Left lung (tissue), 10 donors: Measurements from ENCODE around the gene CT47C1. TPM values are rescaled to one million over a fixed set of nuclear protein-coding genes. Genes with fewer than 3 reads are reported as not detected.

ENCODE experiments used
- ATAC-seq: fragments of 200-7000 bp; cut with Tn5 transposase; one replicate; pipeline ENCODE4 v1.9.1; 2020; ENCODE audit warnings: moderate library complexity
- DNase-seq, 4 donors: peaks; one replicate each; pipeline ENCODE4 v3.0.0-alpha.2; 2013 to 2020
- H3K27ac ChIP-seq, 2 donors: fragments of 200-600 bp; sonication (generic) in 1 of 2; one replicate each; pipeline versions ENCODE4 v1.5.0 to v1.8.0; 2020 to 2021
- H3K27me3 ChIP-seq, 2 donors: fragments of 200-600 bp; sonication (generic) in 1 of 2; one replicate each; pipeline versions ENCODE4 v1.5.0 to v1.8.0; 2020 to 2021
- H3K36me3 ChIP-seq, 2 donors: fragments of 200-600 bp; sonication (generic) in 1 of 2; one replicate each; pipeline versions ENCODE4 v1.5.0 to v1.8.0; 2020 to 2021
- H3K4me1 ChIP-seq, 2 donors: fragments of 200-600 bp; one replicate each; pipeline ENCODE4 v1.8.0; 2021
- H3K4me3 ChIP-seq, 2 donors: fragments of 200-600 bp; sonication (generic) in 1 of 2; one replicate each; pipeline versions ENCODE4 v1.5.0 to v1.8.0; 2020 to 2021; ENCODE audit warnings: mild to moderate bottlenecking in 1 of 2
- H3K9me3 ChIP-seq, 2 donors: fragments of 200-600 bp; sonication (generic) in 1 of 2; one replicate each; pipeline versions ENCODE4 v1.5.0 to v1.8.0; 2020 to 2021
- intact Hi-C, 2 donors: fragments of 100-400 bp; cut with DNase I; formaldehyde crosslinking; loops; one replicate each; pipeline versions ENCODE4 v1.11.2 to v1.14.2; 2022
- polyA plus RNA-seq, 6 donors: library from polyadenylated mRNA; unstranded; fragments of 120-200 nt; gene quantifications; one replicate each; pipeline ENCODE4 v1.2.1, GENCODE V29; 2013; ENCODE audit not compliant: insufficient read length in 6 of 6
- total RNA-seq, 2 donors: library from RNA; stranded (reverse); fragmentation: NEBNext Ultra II Directional; extraction: Animal tissue kit (Norgen Biotek cat#: 25700); gene quantifications; one replicate each; pipeline ENCODE4 v1.2.1, GENCODE V29; 2021
- TF ChIP-seq, protein P1 (sequence below), 2 donors: fragments of 200-600 bp; sonication (generic) in 1 of 2; IDR thresholded peaks; one replicate each; pipeline versions ENCODE4 v1.5.0 to v1.8.0; 2021; ENCODE audit warnings: antibody characterized with exemption in 2 of 2
- donor health status: DM: no; HTN: yes; CAD: no.
- donor health status: DM: no; HTN: no; CAD: no.

Gene CT47C1
- total and polyA plus RNA-seq, 8 donors: not detected

- no peak for DNase-seq
- TF ChIP-seq, protein P1, sequence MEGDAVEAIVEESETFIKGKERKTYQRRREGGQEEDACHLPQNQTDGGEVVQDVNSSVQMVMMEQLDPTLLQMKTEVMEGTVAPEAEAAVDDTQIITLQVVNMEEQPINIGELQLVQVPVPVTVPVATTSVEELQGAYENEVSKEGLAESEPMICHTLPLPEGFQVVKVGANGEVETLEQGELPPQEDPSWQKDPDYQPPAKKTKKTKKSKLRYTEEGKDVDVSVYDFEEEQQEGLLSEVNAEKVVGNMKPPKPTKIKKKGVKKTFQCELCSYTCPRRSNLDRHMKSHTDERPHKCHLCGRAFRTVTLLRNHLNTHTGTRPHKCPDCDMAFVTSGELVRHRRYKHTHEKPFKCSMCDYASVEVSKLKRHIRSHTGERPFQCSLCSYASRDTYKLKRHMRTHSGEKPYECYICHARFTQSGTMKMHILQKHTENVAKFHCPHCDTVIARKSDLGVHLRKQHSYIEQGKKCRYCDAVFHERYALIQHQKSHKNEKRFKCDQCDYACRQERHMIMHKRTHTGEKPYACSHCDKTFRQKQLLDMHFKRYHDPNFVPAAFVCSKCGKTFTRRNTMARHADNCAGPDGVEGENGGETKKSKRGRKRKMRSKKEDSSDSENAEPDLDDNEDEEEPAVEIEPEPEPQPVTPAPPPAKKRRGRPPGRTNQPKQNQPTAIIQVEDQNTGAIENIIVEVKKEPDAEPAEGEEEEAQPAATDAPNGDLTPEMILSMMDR (IDR thresholded peaks at IDR 0.05): no peak
- H3K27ac ChIP-seq: no peak overlapping the region
- no peak overlapping the region for H3K4me3 ChIP-seq
- intact Hi-C loops: no loop called here
- ATAC-seq: no peak
- no peaks in the 10 kb centered on the region for H3K4me1 ChIP-seq
- H3K9me3 ChIP-seq: no peaks in the 10 kb centered on the region
- H3K36me3 ChIP-seq: no peaks in the 10 kb centered on the region
- no peaks in the 10 kb centered on the region for H3K27me3 ChIP-seq
Observed at GRCh38 chrX:119030990-119031389, 41.8 kb upstream of the CT47C1 start.

DNA sequence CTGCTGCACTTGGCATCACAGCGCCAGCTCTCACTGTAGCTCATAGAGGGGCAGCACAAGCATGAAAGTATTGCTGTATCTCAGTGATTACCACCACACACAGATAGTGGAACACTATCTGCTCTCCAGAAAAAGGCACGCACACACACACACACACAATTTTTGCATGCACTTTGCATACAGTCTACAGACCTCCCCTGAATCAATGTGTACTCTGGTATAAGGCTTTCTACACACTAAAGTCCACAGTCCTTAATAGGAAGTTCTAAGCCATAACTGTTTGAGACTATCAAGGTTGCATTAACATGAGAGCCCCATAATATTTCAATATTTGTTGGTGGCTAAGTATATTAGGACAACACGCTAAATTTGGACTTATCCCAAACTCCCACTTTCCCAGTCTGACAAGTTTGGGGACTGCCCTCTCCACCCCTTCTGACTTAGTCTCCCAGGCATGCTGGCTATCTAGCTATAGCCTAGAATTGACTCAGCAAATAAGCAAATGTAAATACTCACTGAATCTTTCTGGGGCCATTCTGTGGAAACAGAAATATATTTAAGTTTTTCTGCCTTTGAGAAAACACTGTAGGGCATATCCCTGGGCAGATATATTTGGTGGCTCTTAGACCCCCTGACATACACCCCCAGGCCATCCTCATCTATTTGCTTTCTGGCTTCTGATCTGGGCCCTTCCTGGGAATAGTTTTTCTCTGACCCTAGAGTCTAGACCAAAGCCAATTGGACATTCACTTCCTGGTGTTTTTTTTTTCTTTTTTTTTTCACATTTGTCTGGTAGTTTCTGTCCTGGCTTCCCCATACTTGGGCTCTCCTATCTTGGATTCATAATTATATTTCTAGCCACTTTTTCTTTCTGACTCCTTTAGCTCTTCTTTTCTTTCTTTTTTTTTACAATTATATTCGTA, 36.4 kb upstream of the CT47C1 start:
- Histone ChIP-seq H3K9me3 (no peaks in the 10 kb centered on the region), H3K27me3 (no peaks in the 10 kb centered on the region), H3K4me1 (peaks cover 0 to 8% of the 10 kb centered on the region in 2 donors), H3K4me3 (no peak overlapping the region), H3K36me3 (no peaks in the 10 kb centered on the region), H3K27ac (no peak overlapping the region)
- intact Hi-C loops: no loop called here
- TF ChIP-seq, protein P1 (IDR thresholded peaks at IDR 0.05): no peak
- DNase-seq: peak in 1 of 4 donors; percentile 18
- peak; percentile 62 for ATAC-seq

DNA sequence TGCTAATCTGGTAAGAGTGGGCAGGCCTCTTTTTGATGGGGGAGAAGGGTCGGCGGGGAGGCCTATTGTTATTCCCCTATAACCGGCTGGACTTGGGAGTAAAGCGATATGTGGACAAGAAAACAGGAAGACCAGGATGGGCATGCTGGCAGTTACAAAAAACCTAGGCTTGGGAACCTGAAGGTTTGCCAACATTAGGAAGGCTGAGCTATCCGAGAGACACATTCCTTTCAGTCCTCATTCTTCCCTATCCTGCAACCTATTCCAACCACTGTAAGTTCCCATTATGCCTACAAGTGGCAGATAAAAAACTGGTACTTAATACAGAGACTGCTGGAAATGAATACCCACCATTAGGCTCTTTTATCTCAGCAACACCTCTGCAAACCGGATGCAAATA, 32.4 kb upstream of the CT47C1 start:
- no peak for DNase-seq
- intact Hi-C loops: no loop called here
- ATAC-seq: no peak
- Histone ChIP-seq H3K4me1 (peaks cover 0 to 8% of the 10 kb centered on the region in 2 donors), H3K4me3 (no peak overlapping the region), H3K9me3 (no peaks in the 10 kb centered on the region), H3K36me3 (no peaks in the 10 kb centered on the region), H3K27ac (no peak overlapping the region), H3K27me3 (no peaks in the 10 kb centered on the region)
- TF ChIP-seq, protein P1 (IDR thresholded peaks at IDR 0.05): no peak

DNA sequence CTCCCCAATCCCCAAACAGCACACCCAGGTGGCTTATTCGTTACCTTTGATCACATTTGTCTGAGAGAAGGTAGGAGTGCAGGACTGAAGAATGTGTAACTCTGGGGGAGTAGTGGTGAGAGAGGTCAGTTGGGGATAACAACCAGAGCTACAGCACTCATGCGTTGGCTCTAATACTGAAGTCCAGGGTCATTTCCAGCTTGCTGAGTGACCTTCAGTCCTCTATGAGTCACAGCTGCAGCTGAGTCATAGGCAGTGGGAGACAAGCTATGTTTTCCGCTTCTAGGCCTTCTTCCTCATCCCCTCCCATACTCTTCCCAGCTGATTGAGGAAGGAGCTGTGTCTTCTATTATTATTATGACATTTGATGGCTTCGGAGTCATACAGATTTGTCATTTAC, 31.6 kb upstream of the CT47C1 start:
- Histone ChIP-seq H3K4me3 (no peak overlapping the region), H3K9me3 (no peaks in the 10 kb centered on the region), H3K36me3 (no peaks in the 10 kb centered on the region), H3K4me1 (peaks cover 0 to 8% of the 10 kb centered on the region in 2 donors), H3K27ac (peak overlapping the region in 1 of 2 donors; percentile 10), H3K27me3 (no peaks in the 10 kb centered on the region)
- intact Hi-C loops: no loop called here
- TF ChIP-seq, protein P1 (IDR thresholded peaks at IDR 0.05): no peak
- peak; percentile 91 for ATAC-seq
- peak in 2 of 4 donors; percentile 10 to 63 for DNase-seq

DNA sequence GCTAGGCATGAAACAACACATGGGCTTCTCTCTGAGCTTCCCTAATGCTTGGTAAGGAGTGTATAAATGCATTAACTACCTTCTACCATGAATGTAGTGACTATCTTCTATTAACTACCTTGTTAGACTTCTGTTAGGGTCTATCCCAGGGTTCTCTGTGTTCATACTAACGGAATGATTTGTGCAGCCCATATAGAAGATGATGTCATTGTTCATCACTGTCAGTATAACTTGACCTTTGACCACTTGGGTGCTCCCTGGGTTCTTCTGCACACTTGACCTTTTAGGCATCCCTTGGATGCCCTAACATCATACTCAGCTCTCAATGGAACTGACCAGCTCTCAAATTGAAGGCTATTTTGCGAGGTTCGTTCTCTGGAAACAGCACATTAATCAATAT, 30.8 kb upstream of the CT47C1 start:
- Histone ChIP-seq H3K27ac (peak overlapping the region in 1 of 2 donors; percentile 10), H3K4me3 (no peak overlapping the region), H3K9me3 (no peaks in the 10 kb centered on the region), H3K4me1 (peaks cover 0 to 8% of the 10 kb centered on the region in 2 donors), H3K36me3 (no peaks in the 10 kb centered on the region), H3K27me3 (no peaks in the 10 kb centered on the region)
- TF ChIP-seq, protein P1 (IDR thresholded peaks at IDR 0.05): no peak
- DNase-seq (no peak), ATAC-seq (no peak)
- intact Hi-C loops: no loop called here
